ENCODE results near the gene USF2.

The USF2 gene

DNA sequence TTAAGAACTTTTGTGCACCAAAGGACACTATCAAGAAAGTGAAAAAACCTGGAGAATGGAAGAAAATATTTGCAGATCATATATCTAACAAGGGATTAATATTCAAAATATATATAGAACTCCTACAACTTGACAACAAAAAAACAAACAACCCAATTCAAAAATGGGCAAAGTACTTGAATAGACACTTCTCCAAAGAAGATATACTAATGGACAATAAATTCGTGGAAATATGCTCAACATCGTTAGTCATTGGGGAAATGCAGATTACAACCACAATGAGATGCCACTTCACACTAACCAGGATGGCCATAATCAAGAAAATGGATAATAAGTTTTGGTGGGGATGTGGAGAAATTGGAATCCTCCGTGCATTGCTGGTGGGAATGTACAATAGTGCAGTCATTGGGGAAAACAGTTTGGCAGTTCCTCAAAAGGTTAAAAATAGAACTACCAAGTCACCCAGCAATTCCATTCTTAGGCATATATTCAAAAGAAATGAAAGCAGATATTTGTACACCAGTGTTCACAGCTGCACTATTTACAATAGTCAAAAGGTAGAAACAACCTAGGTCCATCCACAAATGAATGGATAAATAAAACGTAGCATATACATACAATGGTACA lies 22.2 kb upstream of the USF2 start:
- no peak for DNase-seq

DNA sequence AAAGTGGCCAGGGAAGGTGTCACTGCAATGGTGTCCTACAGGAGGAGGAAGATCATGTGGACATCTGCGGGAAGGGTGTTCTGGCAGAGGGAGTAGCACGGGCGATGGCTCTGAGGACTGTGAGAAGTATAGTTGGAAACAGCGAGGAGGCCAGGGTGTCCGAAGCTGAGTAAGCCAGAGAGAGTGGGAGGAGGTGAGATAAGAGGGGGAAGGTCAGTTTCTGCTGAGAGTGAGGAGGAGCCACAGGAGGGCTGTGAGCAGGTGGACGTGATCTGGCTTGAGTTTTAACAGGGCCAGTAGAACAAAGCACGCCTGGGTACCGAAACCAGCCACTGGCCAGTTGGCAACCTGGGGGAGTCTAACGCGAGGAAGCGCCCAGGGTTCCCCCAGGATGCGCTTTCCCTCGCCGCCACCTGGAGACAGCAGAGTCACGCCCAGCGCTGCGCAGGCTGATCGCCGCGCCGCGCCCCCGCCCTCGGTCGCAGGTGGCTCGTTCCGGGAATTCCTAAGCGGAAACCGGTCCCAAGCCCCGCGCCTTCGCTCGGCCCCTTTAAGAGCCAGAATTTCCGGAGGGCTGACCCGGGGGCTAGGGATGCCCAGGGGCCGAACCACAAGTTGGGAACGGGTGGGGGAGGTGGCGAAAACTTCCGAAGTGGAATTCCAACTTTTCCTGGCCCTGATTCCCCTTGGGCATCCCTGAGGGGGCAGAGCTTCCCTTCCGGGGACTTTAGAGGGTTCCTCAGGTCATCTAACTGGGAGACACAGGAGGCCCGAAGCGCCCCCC lies 21.0 kb upstream of the USF2 start:
- peak in 1 of 2 experiments; percentile 9 for DNase-seq

DNA sequence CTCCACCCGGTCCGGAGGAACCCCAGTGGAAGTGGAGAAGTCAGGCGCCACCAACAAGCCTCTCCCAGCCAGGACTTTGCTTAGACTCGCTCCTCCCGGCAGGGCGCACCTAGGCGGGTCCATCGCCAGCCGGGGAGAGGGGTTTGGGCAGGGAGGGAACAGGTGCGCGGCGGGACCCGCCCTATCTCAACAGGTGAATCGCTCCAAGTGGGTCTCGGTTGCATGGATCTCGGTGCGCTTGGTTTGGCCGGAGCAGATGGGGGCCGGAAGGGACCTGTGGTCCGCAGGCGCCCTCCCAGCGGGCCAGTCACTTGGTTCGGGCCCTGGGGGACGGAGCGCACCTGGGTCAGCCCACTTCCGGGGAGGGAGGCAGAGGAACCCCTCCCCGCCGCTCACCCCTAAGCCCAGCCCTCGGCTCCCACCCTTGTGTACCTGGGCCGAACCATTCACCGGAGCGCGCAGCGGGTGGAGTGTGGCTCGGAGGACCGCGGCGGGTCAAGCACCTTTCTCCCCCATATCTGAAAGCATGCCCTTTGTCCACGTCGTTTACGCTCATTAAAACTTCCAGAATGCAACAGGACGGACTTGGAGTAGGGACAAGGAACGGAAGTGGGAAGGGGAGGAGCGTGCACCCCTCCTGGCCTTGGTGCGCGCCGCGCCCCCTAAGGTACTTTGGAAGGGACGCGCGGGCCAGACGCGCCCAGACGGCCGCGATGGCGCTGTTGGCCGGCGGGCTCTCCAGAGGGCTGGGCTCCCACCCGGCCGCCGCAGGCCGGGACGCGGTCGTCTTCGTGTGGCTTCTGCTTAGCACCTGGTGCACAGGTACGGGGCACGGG lies 20.2 kb upstream of the USF2 start, which contains the start of gene LSR:
Gene LSR, plus strand, starts transcription at position 693 of the 836 bp plus-strand sequence. Its CDS starts 21 bp downstream, at position 714.
- no peak for DNase-seq

DNA sequence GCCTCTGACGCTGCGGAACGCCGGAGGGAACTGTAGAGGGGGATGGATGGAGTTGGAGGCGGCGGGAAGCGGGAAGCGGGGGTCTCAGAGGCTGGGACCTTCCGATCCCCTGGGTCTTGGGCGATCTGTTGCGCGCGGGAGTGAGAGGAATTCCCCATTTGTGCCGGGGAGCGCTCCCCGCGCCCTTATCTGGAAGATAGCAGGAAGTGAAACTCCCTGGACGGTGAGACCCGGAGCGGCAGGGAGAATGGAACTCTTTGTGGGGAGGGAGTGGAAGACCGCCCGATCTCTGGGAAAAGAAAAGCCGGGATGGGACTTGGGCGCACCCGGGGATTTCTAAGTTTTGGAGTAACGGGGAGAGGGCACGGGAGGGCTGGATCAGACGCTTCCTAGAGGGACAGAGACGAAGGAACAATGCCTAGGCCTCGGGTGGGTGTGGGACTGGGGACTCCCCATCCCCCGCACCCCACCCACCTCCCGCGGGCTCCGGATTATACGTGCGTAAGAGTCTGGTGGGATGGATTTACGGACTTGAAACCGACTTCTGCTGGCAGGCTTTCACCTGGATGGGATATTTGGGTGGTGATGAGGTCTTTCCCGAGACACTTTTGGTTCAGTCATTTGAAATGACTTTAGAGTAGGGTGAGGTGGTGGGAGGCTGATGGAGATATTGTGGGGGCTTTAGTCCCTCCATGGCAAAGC lies 19.5 kb upstream of the USF2 start:
- DNase-seq, result no peak

DNA sequence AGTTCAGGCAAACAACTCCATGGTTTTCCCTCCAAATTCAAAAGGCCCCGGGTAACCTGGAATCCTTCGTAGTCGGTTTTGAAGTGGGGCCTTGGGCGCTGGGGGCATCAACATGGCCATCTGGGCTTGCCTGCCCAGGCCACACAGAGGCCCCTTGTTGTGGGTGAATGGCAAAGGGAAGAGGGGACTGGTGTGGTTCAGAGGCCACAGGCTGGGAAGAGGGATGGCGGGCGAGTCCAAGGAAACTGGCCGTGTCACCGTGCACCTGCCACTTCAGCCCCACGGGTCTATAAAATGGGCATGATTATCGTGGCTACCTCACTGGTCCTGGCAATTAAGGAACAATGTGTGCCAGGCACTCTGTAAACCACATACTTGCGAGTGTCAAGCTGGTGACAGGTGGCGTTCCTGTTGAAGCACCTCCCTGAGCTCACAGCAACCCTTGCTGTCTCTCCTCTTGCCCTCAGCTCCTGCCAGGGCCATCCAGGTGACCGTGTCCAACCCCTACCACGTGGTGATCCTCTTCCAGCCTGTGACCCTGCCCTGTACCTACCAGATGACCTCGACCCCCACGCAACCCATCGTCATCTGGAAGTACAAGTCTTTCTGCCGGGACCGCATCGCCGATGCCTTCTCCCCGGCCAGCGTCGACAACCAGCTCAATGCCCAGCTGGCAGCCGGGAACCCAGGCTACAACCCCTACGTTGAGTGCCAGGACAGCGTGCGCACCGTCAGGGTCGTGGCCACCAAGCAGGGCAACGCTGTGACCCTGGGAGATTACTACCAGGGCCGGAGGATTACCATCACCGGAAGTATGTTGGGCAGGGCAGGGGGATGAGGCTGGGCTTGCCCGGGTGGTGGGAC lies 18.7 kb upstream of the USF2 start:
- no peak for DNase-seq

DNA sequence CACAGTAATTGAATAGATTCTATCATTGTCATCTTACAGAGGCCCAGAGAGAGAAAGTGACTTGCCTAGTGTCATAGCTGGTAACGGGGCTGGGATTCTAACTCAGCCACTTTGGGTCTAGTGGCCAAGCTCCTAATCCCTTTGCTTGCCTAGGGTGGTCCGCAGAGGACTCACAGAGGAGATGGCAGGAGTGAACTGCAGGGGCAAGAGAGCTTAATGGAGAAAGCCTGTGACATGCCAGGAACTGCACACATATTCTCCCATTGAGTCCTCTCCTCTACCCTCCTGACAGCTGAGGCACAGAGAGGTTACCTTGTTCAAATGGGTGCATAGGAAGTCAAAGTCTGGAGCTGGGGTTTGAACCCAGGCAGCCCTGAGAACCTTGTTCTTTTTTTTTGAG lies 17.3 kb upstream of the USF2 start:
- no peak for DNase-seq

DNA sequence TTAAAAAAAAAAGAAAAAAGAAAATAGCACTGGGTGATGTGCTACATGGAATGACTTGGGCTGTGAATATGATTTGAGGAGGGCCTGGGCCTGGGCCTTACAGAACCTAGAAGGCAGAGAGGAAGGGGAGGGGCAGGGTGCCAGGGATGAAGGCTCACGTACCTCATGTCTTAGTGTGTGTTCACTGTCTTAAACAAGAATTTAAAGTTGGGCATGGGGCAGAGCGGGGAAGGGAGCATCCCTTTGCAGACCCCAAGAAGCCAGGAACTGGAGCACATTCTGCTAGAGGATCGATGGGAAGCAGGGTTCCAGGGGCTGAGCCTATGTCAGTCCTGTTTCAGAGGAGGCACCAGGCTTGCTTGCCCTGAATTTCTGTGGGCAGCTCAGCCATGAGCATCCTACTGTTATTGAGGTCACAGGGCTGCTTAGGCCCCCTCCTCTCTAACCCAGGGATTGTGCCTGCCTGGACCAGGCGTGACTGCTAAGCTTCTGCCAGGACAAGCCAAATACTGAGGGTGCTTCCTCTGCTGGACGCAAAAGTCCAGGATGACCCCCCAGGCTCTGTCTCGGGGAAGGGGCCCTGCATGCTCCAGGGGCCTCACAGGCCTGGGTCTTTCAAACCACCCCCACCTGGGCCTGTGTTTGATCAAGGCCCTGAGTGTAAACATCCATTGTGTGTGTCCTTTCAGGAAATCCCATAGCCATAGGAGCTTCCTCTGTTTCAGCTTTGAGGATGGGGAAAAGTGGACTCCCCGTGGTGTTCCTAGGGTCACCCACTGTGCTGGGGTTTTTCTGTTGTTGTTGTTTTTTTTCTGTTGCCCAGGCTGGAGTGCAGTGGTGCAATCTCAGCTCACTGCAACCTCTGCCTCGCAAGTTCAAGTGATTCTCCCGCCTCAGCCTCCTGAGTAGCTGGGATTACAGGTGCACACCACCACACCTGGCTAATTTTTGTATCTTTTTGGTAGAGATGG lies 15.2 kb upstream of the USF2 start:
- DNase-seq, result no peak

DNA sequence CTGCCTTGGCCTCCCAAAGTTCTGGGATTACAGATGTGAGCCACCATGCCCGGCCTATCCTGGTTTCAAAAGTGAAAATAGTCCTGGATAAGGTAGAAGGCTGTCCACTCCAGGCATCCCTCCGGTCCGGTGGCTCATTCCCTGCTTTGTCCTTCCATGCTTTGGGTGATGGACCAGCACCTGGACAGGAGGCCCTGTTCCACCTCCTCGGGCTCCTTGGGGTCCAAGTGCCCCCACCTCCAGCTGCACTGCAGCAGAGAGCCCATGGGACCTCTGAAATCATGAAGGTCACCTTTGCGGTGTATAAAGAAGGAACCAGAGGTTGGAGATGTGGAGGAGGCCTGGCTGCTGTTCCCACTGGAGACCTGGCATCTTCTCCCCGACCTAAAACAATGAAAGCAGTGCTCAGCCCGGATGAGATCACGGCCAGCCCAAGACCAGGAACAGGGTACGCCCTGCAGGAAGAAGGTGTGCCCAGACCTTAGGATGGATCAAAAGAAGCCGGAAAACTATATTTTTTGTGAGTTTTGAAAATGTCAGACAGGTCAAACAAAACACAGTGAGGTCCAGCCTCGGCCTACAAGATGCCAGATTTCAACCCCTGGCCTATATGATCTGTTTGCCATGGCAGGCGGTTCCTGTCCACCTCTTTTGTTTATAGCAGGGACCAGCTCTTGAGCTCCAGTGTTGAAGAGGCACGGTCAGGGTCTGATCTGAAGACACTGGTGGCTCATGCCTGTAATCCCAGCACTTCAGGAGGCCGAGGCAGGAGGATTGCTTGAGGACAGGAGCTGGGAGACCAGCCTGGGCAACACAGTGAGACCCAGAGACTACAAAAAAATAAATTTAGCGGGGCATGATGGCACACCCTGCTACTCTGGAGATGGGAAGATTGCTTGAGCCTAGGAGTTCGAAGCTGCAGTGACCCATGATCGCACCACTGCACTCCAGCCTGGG lies 14.1 kb upstream of the USF2 start:
- no peak for DNase-seq

DNA sequence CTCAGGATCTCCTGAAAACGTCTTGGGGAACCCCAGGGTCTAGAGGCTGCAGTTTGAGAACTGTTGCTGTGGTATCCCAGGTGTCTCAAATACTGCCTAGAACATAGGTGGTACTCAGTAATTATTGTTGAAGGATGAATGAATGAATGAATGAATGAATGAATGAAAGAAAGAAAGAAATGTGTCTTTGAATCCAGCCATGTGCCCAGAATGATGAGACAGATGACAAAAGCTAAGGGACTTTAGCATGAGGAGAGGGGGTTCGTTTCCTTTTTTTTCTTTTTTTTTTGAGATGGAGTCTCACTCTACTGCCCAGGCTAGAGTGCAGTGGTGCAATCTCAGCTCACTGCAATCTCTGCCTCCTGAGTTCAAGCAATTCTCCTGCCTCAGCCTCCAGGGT lies 12.2 kb upstream of the USF2 start:
- no peak for DNase-seq

DNA sequence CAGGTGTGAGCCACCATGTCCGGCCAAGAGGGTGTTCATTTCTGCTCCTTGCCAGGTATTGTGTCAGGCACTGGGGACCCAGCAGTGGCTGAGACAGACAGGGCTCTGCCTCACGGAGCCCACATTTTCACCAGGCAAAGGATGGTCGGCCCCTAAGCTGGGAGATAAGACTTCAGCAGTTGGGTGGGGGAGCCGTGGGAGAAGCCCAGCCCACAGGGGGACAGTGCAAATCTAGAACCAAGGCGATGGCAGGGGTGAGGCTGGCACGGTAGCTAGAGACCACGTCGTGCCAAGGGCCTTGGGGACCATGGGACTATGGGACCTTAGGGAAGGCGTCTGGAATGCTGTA lies 11.7 kb upstream of the USF2 start:
- DNase-seq, result no peak

DNA sequence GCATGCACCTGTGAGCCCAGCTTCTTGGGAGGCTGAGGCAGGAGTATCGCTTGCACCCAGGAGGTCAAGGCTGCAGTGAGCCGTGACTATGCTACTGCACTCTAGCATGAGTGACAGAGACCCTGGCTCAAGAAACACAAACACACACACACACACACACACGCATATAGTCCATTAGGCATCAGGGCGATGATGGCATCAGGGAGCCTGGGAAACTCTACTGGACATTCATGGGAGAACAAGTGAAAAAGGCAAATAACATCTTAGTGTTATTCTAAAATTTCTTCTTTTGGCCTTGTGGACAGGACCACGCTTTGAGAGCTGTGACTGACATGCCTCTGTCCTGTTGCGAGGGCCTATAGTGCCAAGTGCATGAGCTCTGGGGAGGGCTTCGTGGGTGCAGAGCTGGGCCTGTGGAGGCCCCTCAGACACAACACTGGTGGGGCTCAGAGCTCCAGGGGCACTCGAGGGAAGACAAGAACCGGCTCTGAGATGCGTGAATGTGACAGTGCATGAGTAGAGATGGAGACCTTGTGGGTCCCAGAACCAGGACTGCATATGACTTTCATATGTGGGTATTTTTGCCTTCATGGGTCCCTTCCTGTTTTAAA lies 8.0 kb upstream of the USF2 start:
- DNase-seq, result no peak

DNA sequence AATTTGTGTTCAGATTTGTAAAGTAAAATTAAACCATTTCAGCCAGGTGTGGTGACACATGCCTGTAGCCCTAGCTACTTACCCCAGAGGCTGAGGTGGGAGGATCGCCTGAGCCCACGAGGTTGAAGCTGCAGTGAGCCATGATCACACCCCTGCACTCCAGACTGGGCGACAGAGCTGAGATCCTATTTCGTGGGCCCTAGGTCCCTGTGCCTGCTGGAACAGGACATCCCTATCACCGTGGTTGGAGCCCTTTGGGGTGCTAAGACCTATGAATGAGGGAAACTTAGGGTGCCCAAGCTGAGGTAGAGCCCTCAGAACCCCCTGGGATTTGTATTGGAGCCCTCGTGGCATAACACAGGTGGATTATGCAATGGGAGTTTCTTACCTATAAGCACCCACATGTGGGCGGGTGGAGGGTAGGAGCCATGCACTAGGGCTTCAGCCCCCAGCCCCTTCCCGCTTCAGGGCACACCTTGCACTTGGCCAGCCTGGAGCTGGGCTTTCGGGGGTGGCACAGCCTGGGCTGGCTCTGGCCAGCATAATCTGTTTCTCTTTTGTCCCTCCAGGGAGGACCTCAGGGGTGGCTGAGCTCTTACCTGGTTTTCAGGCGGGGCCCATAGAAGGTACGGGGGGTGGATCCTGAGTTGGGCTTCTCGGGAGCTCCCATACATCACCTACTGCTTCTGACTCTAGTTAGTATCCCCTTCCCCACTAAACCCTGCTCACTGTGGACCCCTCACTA lies 7.2 kb upstream of the USF2 start:
- DNase-seq, result no peak

DNA sequence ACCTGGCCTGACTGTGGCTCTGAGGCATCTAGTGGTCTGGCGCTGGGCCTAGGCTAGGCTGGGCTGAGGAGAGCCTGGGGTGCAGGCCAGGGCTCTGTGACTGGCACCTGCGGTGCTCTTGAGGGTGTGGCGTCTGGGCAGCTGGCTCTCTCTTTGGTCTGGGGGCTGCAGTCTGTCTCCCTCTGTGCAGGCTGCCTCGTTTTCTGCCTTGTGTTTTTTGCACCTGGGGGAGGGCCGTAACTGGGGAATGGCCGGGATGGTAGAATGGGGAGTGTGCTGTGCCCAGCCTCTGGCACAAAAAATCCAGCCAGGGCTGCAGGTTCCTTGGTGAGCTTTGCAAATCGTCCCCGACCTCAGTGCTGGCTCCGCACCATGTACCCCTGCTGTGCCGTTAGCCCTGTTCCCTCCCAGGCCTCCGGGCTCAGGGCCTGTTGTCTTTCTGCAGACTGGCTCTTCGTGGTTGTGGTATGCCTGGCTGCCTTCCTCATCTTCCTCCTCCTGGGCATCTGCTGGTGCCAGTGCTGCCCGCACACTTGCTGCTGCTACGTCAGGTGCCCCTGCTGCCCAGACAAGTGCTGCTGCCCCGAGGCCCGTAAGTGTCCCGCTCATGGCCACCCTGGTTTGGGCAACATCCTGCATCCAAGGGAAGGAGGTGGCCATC lies 6.5 kb upstream of the USF2 start:
- no peak for DNase-seq

DNA sequence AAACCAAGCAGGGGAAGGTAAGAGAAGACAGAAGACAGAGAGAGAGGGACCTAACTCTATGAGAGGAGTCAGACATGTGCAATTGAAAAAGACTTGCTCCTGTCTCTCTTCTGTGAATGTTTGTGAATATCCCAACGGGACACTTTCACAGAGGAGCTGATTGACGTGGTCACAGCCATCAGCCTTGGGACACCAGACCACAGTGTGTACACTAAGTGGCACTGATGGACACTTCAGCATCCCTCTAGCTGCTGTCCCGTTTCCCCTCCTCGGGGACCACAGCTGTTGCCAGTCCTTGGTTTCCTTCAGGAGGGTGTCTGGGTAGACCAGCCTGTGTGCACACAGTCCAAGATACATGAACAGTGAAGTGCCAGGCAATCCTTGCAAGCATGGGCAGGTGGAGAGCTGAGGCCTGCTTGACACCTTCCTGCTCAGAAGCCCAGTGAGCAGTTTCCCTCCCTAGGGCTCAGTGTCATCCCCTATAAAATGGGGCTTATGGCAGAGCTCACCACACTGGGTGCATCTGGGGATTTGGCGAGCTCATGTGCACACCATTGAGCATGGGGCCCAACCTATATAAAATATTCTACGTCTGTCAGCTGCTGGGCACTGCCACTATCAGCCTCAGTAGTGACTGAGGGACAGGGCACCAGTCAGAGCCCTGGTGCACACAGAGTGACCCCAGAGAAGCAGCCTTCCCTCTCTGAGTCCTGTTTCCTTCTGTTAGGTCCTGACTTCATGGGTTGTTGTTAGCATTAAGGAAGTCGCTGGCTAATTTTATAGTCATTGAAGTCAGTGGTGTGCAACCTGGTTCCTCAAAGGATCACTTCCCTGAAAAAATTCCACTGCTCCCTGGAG lies 4.3 kb upstream of the USF2 start:
- DNase-seq, result no peak

DNA sequence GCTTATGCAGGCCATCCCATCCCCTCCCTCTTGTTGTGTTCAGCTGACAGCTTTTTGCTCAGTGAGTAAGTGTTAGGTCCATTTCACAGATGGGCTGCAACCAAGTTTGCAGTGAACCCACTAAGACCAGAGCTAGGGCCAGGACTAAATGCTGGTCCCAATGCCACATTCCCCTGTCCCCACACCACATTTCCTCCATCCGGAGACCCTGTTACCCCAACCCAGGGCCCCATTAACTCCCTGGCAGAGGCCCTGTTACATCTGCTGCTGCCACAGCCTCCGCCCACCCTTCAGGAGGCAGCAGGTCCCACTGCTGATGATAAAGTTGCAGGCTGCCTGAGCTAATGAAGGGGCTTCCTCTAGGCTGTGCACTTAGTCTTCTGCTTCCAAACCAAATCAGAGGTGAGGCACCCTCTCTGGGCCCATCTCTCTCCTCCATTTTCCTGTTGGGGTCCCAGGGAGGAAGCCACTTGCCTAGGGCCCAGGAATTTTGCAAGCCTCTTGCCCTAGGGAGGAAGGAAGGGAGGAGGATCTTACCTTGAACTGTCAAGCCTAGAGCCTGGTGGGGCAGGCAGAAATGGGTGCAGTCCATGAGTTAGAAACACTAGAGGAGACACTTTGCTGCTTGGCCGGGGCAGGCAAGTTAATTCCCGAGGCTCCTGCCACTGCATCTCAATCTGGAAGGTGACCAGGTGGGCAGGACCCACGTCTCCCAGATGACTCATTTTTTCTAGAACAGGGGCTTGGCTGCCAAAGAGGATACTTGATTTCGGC lies 3.4 kb upstream of the USF2 start:
- DNase-seq, result no peak

DNA sequence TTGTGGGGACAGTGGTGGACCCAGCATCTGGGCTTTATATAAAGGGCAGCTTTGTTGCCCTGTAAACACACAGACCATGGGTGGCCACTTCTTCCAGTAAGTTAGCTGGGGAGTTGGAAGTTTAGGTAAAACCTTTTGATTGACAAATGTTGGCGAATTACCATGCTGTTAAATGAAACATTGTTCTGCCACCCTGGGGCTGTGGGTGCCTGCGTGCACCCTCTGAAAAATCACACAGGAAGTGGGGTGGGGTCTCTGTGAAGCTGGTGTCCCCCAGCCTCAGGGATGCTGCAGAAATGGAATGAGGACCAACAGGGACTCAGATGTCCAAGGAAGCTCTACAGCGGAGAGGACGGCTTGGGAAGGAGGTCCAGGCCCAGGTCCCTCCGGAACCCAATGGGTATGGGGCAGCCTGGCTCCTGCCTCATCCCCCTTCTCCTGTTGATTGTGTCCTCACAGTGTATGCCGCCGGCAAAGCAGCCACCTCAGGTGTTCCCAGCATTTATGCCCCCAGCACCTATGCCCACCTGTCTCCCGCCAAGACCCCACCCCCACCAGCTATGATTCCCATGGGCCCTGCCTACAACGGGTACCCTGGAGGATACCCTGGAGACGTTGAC lies 2.8 kb upstream of the USF2 start:
- DNase-seq, result no peak
